IMR-90 (cell line): ENCODE measurements around the gene MARCHF9.

Experiments
- BHLHE40 ChIP-seq: fragments of 150-350 bp; IDR thresholded peaks from 2 replicates; pipeline ENCODE4 v1.6.1; 2016; ENCODE audit warnings: mild to moderate bottlenecking, low read depth, low read length
- FOS ChIP-seq: fragments of 150-350 bp; IDR thresholded peaks from 2 replicates; pipeline ENCODE4 v1.6.1; 2016; ENCODE audit warnings: low read depth, low read length
- MAFK ChIP-seq: IDR thresholded peaks from 2 replicates; pipeline ENCODE4 v1.6.1; 2012; ENCODE audit warnings: low read depth, low read length, improper control_type of control experiment
- MAZ ChIP-seq: IDR thresholded peaks from 2 replicates; pipeline ENCODE4 v1.6.1; 2012; ENCODE audit warnings: low read depth, mild to moderate bottlenecking, low read length, improper control_type of control experiment, moderate library complexity, borderline replicate concordance
- MXI1 ChIP-seq: IDR thresholded peaks from 2 replicates; pipeline ENCODE4 v1.6.1; 2012; ENCODE audit warnings: low read depth, mild to moderate bottlenecking, low read length, moderate library complexity, borderline replicate concordance
- NFE2L2 ChIP-seq: fragments of 150-350 bp; IDR thresholded peaks from 2 replicates; pipeline ENCODE4 v1.6.1; 2016; ENCODE audit warnings: low read depth, mild to moderate bottlenecking, low read length
- POLR2A ChIP-seq: IDR thresholded peaks from 2 replicates; pipeline ENCODE4 v1.6.1; 2012; ENCODE audit warnings: mild to moderate bottlenecking, low read depth, low read length
- RAD21 ChIP-seq: IDR thresholded peaks from 2 replicates; pipeline ENCODE4 v1.6.1; 2012; ENCODE audit warnings: low read length, improper control_type of control experiment
- RFX5 ChIP-seq: IDR thresholded peaks from 2 replicates; pipeline ENCODE4 v1.8.0; 2012; ENCODE audit warnings: low read depth, mild to moderate bottlenecking, low read length, moderate library complexity
- SMC3 ChIP-seq: fragments of 150-350 bp; IDR thresholded peaks from 2 replicates; pipeline ENCODE4 v1.6.1; 2016; ENCODE audit warnings: low read depth, mild to moderate bottlenecking, antibody characterized with exemption, low read length, moderate library complexity
- TF ChIP-seq, protein P1 (sequence below): conservative IDR thresholded peaks from 2 replicates; pipeline ENCODE4 v1.5.1; 2012; ENCODE audit warnings: mild to moderate bottlenecking, low read depth, low read length, improper control_type of control experiment

DNA sequence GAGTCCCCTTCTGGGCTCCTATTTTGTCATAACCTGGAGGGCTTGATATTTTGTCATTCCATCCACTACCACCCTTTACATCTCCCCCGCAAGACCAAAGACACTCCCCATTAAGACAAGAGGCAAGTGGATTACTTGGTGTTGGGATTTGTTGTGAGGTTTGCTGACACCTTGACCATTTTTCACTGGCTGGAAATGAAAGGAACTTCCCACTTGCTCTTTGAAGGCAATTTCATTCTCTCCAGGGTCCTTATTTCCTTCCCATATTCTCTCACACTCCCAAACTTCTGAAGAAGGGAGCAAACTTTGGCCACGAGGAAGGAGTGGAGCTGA is 31.3 kb upstream of the MARCHF9 start:
- TF ChIP-seq, protein P1, sequence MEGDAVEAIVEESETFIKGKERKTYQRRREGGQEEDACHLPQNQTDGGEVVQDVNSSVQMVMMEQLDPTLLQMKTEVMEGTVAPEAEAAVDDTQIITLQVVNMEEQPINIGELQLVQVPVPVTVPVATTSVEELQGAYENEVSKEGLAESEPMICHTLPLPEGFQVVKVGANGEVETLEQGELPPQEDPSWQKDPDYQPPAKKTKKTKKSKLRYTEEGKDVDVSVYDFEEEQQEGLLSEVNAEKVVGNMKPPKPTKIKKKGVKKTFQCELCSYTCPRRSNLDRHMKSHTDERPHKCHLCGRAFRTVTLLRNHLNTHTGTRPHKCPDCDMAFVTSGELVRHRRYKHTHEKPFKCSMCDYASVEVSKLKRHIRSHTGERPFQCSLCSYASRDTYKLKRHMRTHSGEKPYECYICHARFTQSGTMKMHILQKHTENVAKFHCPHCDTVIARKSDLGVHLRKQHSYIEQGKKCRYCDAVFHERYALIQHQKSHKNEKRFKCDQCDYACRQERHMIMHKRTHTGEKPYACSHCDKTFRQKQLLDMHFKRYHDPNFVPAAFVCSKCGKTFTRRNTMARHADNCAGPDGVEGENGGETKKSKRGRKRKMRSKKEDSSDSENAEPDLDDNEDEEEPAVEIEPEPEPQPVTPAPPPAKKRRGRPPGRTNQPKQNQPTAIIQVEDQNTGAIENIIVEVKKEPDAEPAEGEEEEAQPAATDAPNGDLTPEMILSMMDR: no peak
- TF ChIP-seq SMC3 (no peak), MXI1 (no peak), NFE2L2 (no peak), MAZ (no peak), BHLHE40 (no peak), POLR2A (no peak), RAD21 (no peak), MAFK (no peak), FOS (no peak), RFX5 (no peak)
